Colonic mucosa (tissue), 4 donors: ENCODE data around the gene CTNND2. TPM values are rescaled to one million over a fixed set of nuclear protein-coding genes. Genes with fewer than 3 reads are reported as not detected.

ENCODE experiments used
- DNase-seq: peaks from one replicate; pipeline ENCODE4 v3.0.0-alpha.2; 2020
- H3K27ac ChIP-seq: fragments of 200-600 bp; one replicate; pipeline ENCODE4 v1.8.0; 2021
- H3K27me3 ChIP-seq: fragments of 200-600 bp; one replicate; pipeline ENCODE4 v1.8.0; 2021
- H3K36me3 ChIP-seq: fragments of 200-600 bp; one replicate; pipeline ENCODE4 v1.8.0; 2021
- H3K4me1 ChIP-seq: fragments of 200-600 bp; one replicate; pipeline ENCODE4 v1.8.0; 2021; ENCODE audit warnings: mild to moderate bottlenecking
- H3K4me3 ChIP-seq: fragments of 200-600 bp; one replicate; pipeline ENCODE4 v1.8.0; 2021
- H3K9ac ChIP-seq, 2 donors: one replicate each; pipeline ENCODE4 v1.7.0; 2013; ENCODE audit warnings: control low read depth in 2 of 2, low read depth in 2 of 2, low read length in 2 of 2
- H3K9me3 ChIP-seq: fragments of 200-600 bp; one replicate; pipeline ENCODE4 v1.8.0; 2021
- intact Hi-C: fragments of 100-400 bp; cut with DNase I; formaldehyde crosslinking; loops from one replicate; pipeline ENCODE4 v1.14.1; 2022
- total RNA-seq, 2 donors: library from RNA; stranded (reverse); fragmentation: NEBNext Ultra II Directional in 1 of 2; extraction: Animal tissue kit (Norgen Biotek cat#: 25700) in 1 of 2; gene quantifications; one replicate each; pipeline ENCODE4 v1.2.1, GENCODE V29; 2021
- TF ChIP-seq, protein P1 (sequence below): fragments of 200-600 bp; IDR thresholded peaks from one replicate; pipeline ENCODE4 v1.8.0; 2022; ENCODE audit warnings: antibody characterized with exemption, mild to moderate bottlenecking
- donor health status: healthy.
- donor health status: DM: no; HTN: no; CAD: no.
- donor health status: DM: no; HTN: no; CAD: no.

Gene CTNND2
- total RNA-seq, 2 donors from 2014 or later: 1.1 TPM

DNA sequence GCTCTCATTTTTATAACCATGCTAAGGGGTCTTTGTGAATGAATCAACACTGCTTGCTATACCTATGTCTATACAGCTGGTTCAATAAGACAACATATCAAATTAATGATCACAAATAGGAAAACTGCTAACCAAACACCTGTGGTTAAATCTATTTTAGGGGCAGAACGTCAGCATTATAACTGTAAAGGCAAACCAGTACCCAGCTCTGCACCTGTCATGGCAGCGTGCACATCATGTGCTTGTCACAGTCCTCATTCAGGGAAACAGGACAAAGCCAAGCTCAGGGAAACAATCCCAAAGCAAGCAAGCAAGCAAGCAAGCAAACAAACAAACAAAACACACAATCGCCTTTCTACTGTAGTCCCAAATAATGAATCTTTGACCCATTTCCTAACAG is 865.5 kb downstream of the CTNND2 start:
- H3K9me3 ChIP-seq: no peaks in the 10 kb centered on the region
- DNase-seq: no peak
- no peak overlapping the region for H3K4me3 ChIP-seq
- TF ChIP-seq, protein P1, sequence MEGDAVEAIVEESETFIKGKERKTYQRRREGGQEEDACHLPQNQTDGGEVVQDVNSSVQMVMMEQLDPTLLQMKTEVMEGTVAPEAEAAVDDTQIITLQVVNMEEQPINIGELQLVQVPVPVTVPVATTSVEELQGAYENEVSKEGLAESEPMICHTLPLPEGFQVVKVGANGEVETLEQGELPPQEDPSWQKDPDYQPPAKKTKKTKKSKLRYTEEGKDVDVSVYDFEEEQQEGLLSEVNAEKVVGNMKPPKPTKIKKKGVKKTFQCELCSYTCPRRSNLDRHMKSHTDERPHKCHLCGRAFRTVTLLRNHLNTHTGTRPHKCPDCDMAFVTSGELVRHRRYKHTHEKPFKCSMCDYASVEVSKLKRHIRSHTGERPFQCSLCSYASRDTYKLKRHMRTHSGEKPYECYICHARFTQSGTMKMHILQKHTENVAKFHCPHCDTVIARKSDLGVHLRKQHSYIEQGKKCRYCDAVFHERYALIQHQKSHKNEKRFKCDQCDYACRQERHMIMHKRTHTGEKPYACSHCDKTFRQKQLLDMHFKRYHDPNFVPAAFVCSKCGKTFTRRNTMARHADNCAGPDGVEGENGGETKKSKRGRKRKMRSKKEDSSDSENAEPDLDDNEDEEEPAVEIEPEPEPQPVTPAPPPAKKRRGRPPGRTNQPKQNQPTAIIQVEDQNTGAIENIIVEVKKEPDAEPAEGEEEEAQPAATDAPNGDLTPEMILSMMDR: no peak
- no peaks in the 10 kb centered on the region for H3K36me3 ChIP-seq
- H3K27ac ChIP-seq: no peak overlapping the region
- H3K9ac ChIP-seq: no peak overlapping the region
- no peaks in the 10 kb centered on the region for H3K4me1 ChIP-seq
- intact Hi-C loops: no loop called here
- no peaks in the 10 kb centered on the region for H3K27me3 ChIP-seq

DNA sequence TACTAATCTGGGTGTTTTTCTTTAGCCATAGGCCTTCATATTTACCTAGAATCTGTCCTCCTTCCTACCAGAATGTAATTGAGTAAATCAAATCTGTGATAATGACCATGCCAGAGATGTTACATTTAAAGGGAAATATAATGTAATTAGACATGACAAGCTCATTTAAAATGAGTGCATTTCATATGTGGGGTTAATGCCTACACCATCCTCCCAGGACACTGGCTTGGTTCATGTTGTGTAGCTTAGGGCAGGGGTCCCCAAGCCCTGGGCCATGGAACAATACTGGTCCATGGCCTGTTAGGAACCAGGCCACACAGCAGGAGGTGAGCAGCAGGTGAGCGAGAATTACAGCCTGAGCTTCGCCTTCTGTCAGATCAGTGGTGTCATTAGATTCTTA is 866.3 kb downstream of the CTNND2 start:
- H3K4me1 ChIP-seq: no peaks in the 10 kb centered on the region
- no peak for DNase-seq
- intact Hi-C loops: no loop called here

DNA sequence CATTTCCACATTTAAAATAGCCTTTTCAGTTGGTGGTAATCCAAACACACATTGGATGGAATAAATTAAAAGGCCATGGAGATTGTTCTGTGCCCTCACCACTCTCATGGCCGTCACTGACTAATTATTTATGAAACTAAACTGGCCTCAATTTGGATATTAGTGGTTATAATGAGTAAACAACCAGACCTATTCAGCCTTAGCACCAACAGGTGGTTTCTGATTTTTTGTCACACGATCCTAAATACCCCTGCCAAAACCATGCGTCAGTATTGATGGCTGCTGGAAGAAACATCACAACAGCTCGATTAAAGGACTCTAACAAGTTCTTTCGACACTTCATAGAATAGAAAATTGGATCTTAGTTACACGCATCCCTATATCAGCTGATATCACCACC is 867.2 kb downstream of the CTNND2 start:
- Histone ChIP-seq H3K4me1 (no peaks in the 10 kb centered on the region), H3K27ac (no peak overlapping the region), H3K36me3 (no peaks in the 10 kb centered on the region), H3K4me3 (no peak overlapping the region), H3K9ac (no peak overlapping the region), H3K9me3 (no peaks in the 10 kb centered on the region), H3K27me3 (no peaks in the 10 kb centered on the region)
- DNase-seq: no peak
- intact Hi-C loops: no loop called here
- TF ChIP-seq, protein P1: no peak

More for the DNA sequence above, 866.3 kb downstream of the CTNND2 start:
- H3K36me3 ChIP-seq: no peaks in the 10 kb centered on the region
- no peak overlapping the region for H3K27ac ChIP-seq
- H3K27me3 ChIP-seq: no peaks in the 10 kb centered on the region
- H3K9ac ChIP-seq: no peak overlapping the region
- TF ChIP-seq, protein P1: no peak
- H3K9me3 ChIP-seq: no peaks in the 10 kb centered on the region
- no peak overlapping the region for H3K4me3 ChIP-seq

DNA sequence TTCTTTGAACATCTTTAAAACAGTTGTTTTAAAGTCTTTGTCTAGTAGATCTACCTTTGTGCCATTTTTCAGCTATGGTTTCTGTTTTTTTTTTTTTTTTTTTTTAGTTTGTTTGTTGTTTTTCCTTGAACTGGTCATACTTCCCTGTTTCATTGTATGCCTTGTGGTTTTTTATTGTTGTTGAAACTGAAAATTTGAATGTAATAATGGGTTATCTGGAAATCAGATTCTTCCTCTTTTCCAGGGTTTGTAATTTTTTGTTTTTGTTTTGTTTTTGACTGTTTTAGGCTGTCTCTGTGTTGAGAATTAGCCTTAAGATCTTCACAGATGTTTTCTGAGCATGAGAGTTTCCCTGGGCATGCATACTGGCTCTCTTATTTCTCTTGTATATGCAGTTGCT is 873.6 kb downstream of the CTNND2 start:
- Histone ChIP-seq H3K9me3 (no peaks in the 10 kb centered on the region), H3K27ac (no peak overlapping the region)

DNA sequence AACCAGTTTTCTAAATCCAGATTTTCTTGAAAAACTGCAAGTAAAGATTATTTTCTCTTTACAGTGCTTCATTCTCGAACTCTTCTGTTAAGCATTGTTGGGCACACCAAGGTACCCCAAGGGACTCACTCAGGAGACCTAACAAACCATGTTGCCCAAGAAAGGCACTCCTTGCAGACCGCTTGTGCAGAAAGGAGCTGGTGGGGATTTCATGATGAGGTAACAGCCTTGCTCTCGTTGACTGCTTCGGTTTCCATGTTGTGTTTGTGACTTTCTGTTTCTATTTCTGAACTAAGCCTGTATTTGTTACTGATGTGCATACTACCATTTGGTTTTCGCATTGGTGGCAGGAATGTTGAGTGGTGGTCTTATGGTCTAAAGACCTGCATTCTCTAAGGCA is 876.6 kb downstream of the CTNND2 start:
- TF ChIP-seq, protein P1: no peak
- Histone ChIP-seq H3K36me3 (no peaks in the 10 kb centered on the region), H3K9me3 (no peaks in the 10 kb centered on the region), H3K27me3 (no peaks in the 10 kb centered on the region), H3K4me1 (no peaks in the 10 kb centered on the region), H3K9ac (no peak overlapping the region), H3K4me3 (no peak overlapping the region), H3K27ac (no peak overlapping the region)
- no peak for DNase-seq
- intact Hi-C loops: no loop called here

More for the DNA sequence above, 873.6 kb downstream of the CTNND2 start:
- no peak for DNase-seq
- H3K36me3 ChIP-seq: no peaks in the 10 kb centered on the region
- intact Hi-C loops: no loop called here
- H3K4me1 ChIP-seq: no peaks in the 10 kb centered on the region
- H3K4me3 ChIP-seq: no peak overlapping the region
- no peaks in the 10 kb centered on the region for H3K27me3 ChIP-seq
- TF ChIP-seq, protein P1: no peak
- no peak overlapping the region for H3K9ac ChIP-seq

DNA sequence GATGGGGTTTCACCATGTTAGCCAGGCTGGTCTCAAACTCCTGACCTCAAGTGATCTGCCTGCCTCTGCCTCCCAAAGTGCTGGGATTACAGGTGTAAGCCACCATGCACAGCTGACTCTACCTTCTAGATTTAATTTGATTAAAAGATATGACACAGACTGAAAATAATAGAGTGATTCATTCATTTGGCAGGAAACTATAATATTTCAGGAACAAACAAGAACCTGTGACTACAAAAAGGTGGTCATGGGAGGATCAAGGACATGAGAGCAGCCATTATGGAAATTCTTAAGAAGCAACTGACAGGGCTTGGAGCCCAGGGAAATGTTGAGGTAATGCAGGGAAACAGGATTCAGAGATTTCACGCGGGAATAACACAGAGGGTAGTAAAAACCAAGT is 877.7 kb downstream of the CTNND2 start:
- Histone ChIP-seq H3K9me3 (no peaks in the 10 kb centered on the region), H3K27ac (no peak overlapping the region), H3K4me1 (no peaks in the 10 kb centered on the region), H3K4me3 (no peak overlapping the region), H3K9ac (no peak overlapping the region), H3K36me3 (no peaks in the 10 kb centered on the region), H3K27me3 (no peaks in the 10 kb centered on the region)
- no peak for DNase-seq
- intact Hi-C loops: no loop called here
- TF ChIP-seq, protein P1: no peak
